ENCODE data around the gene ERC1. TPM values are rescaled to one million over a fixed set of nuclear protein-coding genes. Genes with fewer than 3 reads are reported as not detected.

Gene ERC1
- total and polyA plus RNA-seq, 2 of the 4 experiments (the other 2 are of a cell fraction): 11.6 to 25.6 TPM

GRCh38 chr12:1500095-1500801 is 509.2 kb downstream of the ERC1 start:
- DNase-seq: peak; percentile 81
- Histone ChIP-seq H3K9me3 (ENCODE audit: control insufficient read depth, insufficient read depth, low read length) (no peaks in the 10 kb centered on the region), H2AFZ (replicated peaks; ENCODE audit: low read length, poor library complexity) (peak overlapping the region; percentile 84), H3K4me2 (ENCODE audit: low read depth, low read length) (no peak overlapping the region), H3K27me3 (ENCODE audit: control insufficient read depth, insufficient read depth, low read length) (no peaks in the 10 kb centered on the region), H3K4ac (ENCODE audit: low read depth, low read length) (peak overlapping the region; percentile 93), H4K91ac (ENCODE audit: insufficient read depth, low read depth, low read length) (peak overlapping the region; percentile 96), H4K5ac (ENCODE audit: low read depth, low read length) (peak overlapping the region; percentile 86), H3K56ac (ENCODE audit: extremely low read depth, insufficient read depth, low read length) (no peak overlapping the region), H3K79me1 (ENCODE audit: low read depth in 1 of 2, low read length in 2 of 2) (no peaks in the 10 kb centered on the region), H3K36me3 (ENCODE audit: control insufficient read depth, insufficient read depth, low read length) (no peaks in the 10 kb centered on the region), H3K4me3 (ENCODE audit: insufficient read depth, low read depth, low read length) (no peak overlapping the region), H2AK5ac (ENCODE audit: low read depth, low read length) (peak overlapping the region; percentile 89; the same call in 1 of the 2 replicates), H3K23ac (ENCODE audit: low read depth, low read length) (0 out of 2 replicates have a peak overlapping the region, but pooled peaks have one; percentile 2), H3K9ac (ENCODE audit: low read depth, low read length) (no peak overlapping the region), H2AK9ac (replicated peaks; ENCODE audit: low read depth, low read length, poor library complexity) (peak overlapping the region; percentile 80), H2BK20ac (ENCODE audit: low read depth, low read length) (peak overlapping the region; percentile 99), H3K9me1 (ENCODE audit: insufficient read depth, low read length) (peaks cover 6% of the 10 kb centered on the region; the same call in 1 of the 2 replicates), H3K18ac (ENCODE audit: low read depth, low read length) (peak overlapping the region; percentile 92), H3K4me1 (ENCODE audit: control insufficient read depth, insufficient read depth, low read length) (peaks cover 13% of the 10 kb centered on the region), H4K20me1 (ENCODE audit: insufficient read depth, low read length) (no peaks in the 10 kb centered on the region), H2BK120ac (ENCODE audit: low read depth, low read length) (peak overlapping the region; percentile 97), H2BK5ac (ENCODE audit: low read depth, low read length, poor library complexity, severe bottlenecking) (peak overlapping the region; percentile 92), H4K8ac (ENCODE audit: low read depth in 2 of 2, low read length in 2 of 2) (peak overlapping the region; percentile 34 to 89; a peak in 3 of 4 replicates), H2BK15ac (ENCODE audit: low read depth, low read length) (peak overlapping the region; percentile 92; the same call in 2 of the 3 replicates), H3K27ac (ENCODE audit: insufficient read depth, low read length) (peak overlapping the region; percentile 52; the same call in 1 of the 2 replicates), H3K14ac (replicated peaks; ENCODE audit: low read depth, low read length) (peak overlapping the region; percentile 74)
- TF ChIP-seq RCOR1 (IDR thresholded peaks at IDR 0.05; ENCODE audit: insufficient replicate concordance, low read length) (no peak), NFE2L2 (IDR thresholded peaks at IDR 0.05; ENCODE audit: low read depth, low read length) (peak; percentile 94), MAFK (IDR thresholded peaks at IDR 0.05; ENCODE audit: low read depth, low read length) (peak; percentile 42; the same call in 1 of the 2 replicates)
- ChIA-PET POLR2A (ENCODE audit: unreplicated experiment) (no interaction called here), CTCF (no interaction called here)
- dilution Hi-C loops (cut with HindIII; ENCODE audit: low sequenced_read_pairs, unreplicated experiment) (no loop called here), intact Hi-C loops (cut with micrococcal nuclease) (no loop called here), in situ Hi-C loops (cut with MboI; ENCODE audit: low sequenced_read_pairs) (no loop called here)
- no TSS peak for BruUV-seq (replicated peaks)
- ATAC-seq (ENCODE audit: low read depth): no peak; the same call in none of the 2 replicates
- WGBS, 2 experiments (ENCODE audit: extremely low coverage in 2 of 2, insufficient read length in 1 of 2): 95% methylated on average over 21 of the region's 36 CpGs; no CpG with 5 or more reads in 1 of the 2 experiments
